ENCODE data around the gene RAET1G.

DNA sequence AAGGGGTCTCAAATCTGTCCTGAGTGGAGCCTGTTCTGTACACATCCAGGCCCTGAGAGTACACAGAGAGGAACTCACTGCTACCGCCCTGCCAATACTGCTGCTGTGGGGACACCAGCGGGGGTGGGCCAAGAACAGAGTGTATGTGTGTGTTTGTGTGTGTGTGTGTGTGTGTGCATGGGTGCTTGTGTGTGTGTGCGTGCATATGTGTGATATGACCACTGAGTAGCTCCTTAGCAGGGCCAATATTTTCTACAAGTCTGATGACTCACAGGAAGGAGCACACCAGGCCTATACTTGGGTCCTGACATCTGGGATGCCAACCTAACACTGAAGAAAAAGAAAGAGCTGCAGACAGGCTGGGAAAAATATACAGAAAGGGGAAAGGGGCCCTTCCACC is 26.4 kb downstream of the RAET1G start:
- no peak for TF ChIP-seq MCM3 (IDR thresholded peaks at IDR 0.05)
- TF ChIP-seq, protein P1, sequence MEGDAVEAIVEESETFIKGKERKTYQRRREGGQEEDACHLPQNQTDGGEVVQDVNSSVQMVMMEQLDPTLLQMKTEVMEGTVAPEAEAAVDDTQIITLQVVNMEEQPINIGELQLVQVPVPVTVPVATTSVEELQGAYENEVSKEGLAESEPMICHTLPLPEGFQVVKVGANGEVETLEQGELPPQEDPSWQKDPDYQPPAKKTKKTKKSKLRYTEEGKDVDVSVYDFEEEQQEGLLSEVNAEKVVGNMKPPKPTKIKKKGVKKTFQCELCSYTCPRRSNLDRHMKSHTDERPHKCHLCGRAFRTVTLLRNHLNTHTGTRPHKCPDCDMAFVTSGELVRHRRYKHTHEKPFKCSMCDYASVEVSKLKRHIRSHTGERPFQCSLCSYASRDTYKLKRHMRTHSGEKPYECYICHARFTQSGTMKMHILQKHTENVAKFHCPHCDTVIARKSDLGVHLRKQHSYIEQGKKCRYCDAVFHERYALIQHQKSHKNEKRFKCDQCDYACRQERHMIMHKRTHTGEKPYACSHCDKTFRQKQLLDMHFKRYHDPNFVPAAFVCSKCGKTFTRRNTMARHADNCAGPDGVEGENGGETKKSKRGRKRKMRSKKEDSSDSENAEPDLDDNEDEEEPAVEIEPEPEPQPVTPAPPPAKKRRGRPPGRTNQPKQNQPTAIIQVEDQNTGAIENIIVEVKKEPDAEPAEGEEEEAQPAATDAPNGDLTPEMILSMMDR (IDR thresholded peaks at IDR 0.05 in 2 of 3, conservative IDR thresholded peaks at IDR 0.05 in 1 of 3; ENCODE audit: insufficient read depth in 2 of 3, low read depth in 1 of 3, low read length in 3 of 3): no peak
- TF ChIP-seq POLR2A (conservative IDR thresholded peaks at IDR 0.05): no peak
- TF ChIP-seq, protein P2, sequence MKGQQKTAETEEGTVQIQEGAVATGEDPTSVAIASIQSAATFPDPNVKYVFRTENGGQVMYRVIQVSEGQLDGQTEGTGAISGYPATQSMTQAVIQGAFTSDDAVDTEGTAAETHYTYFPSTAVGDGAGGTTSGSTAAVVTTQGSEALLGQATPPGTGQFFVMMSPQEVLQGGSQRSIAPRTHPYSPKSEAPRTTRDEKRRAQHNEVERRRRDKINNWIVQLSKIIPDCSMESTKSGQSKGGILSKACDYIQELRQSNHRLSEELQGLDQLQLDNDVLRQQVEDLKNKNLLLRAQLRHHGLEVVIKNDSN (CRISPR knock-in tag; IDR thresholded peaks at IDR 0.05): no peak
- TF ChIP-seq ZSCAN29 (IDR thresholded peaks at IDR 0.05): no peak
- no peak for TF ChIP-seq MXI1 (IDR thresholded peaks at IDR 0.05; ENCODE audit: low read depth, low read length)
- no peak for TF ChIP-seq SNRNP70 (optimal IDR thresholded peaks at IDR 0.05; ENCODE audit: low read depth, low read length)
- TF ChIP-seq ILK (tag; IDR thresholded peaks at IDR 0.05; ENCODE audit: borderline replicate concordance, low read depth): no peak
- TF ChIP-seq SPI1 (IDR thresholded peaks at IDR 0.05; ENCODE audit: borderline replicate concordance, low read depth, low read length): no peak
